Measurements from ENCODE around the gene ZNF8.

GRCh38 chr19:58351558-58351878 lies 72.8 kb downstream of the ZNF8 start:
- TF ChIP-seq, protein P1, sequence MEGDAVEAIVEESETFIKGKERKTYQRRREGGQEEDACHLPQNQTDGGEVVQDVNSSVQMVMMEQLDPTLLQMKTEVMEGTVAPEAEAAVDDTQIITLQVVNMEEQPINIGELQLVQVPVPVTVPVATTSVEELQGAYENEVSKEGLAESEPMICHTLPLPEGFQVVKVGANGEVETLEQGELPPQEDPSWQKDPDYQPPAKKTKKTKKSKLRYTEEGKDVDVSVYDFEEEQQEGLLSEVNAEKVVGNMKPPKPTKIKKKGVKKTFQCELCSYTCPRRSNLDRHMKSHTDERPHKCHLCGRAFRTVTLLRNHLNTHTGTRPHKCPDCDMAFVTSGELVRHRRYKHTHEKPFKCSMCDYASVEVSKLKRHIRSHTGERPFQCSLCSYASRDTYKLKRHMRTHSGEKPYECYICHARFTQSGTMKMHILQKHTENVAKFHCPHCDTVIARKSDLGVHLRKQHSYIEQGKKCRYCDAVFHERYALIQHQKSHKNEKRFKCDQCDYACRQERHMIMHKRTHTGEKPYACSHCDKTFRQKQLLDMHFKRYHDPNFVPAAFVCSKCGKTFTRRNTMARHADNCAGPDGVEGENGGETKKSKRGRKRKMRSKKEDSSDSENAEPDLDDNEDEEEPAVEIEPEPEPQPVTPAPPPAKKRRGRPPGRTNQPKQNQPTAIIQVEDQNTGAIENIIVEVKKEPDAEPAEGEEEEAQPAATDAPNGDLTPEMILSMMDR (IDR thresholded peaks at IDR 0.05; ENCODE audit: low read depth, low read length) = no peak
- TF ChIP-seq POLR2A (IDR thresholded peaks at IDR 0.05; ENCODE audit: extremely low read depth, insufficient read length) = no peak
